Lower leg skin (tissue), 3 donors: ENCODE data around the gene BCL2.

Experiments used
- POLR2A ChIP-seq, 2 donors: fragments of 450-650 bp; IDR thresholded peaks; one replicate each; pipeline ENCODE4 v1.6.1; 2016 to 2017; ENCODE audit warnings: antibody characterized with exemption in 2 of 2, mild to moderate bottlenecking in 1 of 2, moderate library complexity in 1 of 2
- TF ChIP-seq, protein P1 (sequence below), 3 donors: fragments of 450-650 bp; IDR thresholded peaks; one replicate each; pipeline ENCODE4 v1.5.1; 2016; ENCODE audit warnings: antibody characterized with exemption in 3 of 3, mild to moderate bottlenecking in 3 of 3, moderate library complexity in 2 of 3

DNA sequence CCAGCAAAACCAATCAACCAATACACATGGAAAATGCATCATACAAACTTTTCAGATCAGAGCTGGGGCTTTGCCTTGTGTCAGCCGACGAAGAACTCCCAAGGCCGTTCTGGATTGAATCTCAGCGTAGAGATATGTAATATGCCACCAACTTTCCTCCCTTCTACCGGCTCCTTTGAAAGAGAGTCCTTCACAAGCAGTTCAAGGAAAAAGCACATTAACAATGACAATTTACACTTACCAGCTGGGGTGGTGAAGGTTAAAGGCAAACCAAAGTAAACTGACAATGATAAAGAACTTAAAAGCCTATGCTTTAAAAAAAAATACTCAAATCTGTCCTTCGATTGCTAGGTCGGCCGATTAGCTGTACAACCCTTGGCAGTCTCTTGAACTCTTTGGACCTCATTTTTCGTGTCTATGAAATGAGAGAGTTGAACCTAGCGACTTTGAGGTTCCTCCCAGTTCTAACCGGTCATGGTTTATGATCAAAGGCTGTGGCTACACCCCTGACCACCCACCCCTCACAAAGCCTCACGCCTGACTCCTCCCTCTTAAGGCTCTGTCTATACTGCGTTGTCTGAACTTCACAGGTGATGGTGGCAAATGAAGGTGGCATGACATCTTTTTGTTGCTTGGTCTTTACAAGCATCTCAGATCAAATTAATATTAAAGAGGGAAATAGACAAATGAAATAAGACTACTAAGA, 46.2 kb downstream of the BCL2 start:
- TF ChIP-seq POLR2A (IDR thresholded peaks at IDR 0.05), result no peak
- TF ChIP-seq, protein P1, sequence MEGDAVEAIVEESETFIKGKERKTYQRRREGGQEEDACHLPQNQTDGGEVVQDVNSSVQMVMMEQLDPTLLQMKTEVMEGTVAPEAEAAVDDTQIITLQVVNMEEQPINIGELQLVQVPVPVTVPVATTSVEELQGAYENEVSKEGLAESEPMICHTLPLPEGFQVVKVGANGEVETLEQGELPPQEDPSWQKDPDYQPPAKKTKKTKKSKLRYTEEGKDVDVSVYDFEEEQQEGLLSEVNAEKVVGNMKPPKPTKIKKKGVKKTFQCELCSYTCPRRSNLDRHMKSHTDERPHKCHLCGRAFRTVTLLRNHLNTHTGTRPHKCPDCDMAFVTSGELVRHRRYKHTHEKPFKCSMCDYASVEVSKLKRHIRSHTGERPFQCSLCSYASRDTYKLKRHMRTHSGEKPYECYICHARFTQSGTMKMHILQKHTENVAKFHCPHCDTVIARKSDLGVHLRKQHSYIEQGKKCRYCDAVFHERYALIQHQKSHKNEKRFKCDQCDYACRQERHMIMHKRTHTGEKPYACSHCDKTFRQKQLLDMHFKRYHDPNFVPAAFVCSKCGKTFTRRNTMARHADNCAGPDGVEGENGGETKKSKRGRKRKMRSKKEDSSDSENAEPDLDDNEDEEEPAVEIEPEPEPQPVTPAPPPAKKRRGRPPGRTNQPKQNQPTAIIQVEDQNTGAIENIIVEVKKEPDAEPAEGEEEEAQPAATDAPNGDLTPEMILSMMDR (IDR thresholded peaks at IDR 0.05), result no peak
